Measurements from ENCODE around the gene RNF157.
"Not testable (repeated sequence)": the region's sequence is repeated elsewhere in the genome, so short reads cannot be mapped to it uniquely, and the experiment has no call there.

The RNF157 gene

DNA sequence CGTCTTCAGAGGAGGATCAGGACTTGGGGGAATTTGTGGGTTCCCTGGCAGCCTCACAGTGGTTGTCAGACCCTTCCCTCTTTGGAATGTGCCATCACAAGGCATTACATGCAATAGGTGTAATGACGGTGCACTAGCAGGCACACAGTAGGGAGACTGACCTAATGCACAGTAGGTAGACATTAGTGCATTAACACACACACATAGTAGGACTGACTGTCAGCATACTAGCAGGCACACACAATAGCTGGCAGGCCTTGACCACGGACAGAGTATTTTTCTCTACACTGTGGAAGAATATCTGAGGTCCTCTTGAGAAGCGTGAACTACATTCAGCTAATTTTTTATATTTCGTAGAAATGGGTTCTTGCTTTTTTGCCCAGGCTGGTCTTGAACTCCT is 14.0 kb upstream of the RNF157 start:
- DNase-seq (ENCODE audit: low read depth in 3 of 3), result no peak

DNA sequence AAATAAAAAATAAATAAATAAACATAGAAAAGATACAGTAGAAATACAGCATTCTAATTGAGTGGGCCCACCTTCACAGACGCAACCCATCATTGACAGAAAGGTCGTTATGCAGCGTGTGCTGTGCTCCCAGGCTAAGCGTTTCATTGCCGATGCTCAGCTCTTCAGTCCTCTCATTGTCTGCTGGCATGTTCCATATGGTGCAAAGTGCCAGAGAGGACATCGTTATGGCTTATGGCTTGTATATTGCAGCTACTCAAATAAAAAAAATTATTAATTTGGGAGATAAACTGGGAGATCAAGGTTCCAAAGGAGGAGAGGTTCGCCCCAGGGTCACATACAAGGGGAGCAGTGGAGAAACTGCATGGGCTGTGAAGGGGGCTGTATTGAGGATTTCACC is 13.5 kb upstream of the RNF157 start:
- no peak for DNase-seq (ENCODE audit: low read depth in 3 of 3)

DNA sequence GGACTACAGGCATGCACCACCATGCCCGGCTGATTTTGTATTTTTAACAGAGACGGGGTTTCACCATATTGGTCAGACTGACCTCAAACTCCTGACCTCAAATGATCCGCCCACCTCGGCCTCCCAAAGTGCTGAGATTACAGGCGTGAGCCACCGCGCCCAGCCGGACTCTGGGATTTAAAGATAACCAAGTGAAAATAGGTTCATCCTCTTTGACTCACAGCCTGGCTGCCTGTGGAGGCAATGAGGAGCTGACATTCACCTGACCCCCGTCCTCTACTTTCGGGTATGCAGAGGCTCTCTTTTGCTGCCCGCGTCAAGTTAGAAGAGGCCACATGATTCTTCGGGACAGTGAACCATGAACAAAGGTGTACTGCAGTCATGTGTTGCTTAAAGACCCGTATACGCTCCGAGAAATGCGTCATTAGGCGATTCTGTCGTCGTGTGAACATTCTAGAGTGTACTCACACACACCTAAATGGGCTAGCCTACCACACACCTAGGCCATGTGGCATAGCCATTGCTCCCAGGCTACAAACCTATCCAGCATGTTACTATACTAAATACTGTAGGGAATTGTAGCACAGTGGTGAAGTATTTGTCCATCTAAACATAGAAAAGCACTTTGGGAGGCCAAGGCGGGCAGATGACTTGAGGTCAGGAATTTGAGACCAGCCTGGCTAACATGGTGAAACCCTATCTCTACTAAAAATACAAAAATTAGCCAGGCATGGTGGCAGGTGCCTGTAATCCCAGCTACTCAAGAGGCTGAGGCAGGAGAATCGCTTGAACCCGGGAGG is 12.9 kb upstream of the RNF157 start:
- not testable (repeated sequence) for DNase-seq (ENCODE audit: low read depth in 3 of 3)

DNA sequence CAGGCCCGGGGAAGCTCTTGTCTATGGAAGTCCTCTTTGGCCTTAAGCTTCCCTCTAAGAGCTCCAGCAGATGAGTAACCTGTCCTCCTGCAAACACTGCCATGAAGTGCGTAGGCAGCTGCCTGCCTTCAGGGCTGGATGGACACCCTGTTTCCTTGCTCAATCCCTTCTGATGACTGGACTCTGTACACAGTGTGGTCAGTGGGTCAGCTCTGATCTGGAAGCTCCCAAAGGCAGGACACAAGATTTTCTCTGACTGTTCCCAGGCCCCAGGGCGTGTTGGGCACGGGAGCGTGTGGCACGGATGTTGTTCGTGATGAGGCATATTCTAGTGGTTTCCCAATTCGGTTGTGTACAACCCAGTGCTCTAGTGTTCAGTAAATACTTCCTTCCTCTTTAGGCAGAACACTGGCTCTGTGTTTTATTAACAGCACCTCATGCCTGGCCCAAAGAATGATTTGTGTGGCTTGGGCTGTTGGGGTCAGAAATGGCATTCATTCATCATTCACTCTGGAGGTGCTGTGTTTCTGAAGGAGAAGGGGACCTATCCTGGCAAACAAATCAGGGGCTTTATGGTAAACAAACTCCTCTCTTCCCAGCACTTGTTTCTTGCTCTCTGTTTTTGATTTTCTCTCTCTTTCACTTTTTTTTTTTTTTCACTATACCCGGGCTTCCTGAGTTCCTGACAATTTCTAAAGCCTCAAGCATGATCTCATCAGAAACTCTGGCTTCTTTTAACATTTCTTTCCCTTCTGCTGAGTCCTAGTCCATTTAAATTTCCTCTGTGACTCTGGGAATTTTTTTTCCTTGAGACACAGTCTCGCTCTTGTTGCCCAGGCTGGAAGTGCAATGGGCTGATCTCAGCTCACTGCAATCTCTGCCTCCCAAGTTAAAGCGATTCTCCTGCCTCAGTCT is 12.0 kb upstream of the RNF157 start:
- no peak for DNase-seq (ENCODE audit: low read depth in 3 of 3)

DNA sequence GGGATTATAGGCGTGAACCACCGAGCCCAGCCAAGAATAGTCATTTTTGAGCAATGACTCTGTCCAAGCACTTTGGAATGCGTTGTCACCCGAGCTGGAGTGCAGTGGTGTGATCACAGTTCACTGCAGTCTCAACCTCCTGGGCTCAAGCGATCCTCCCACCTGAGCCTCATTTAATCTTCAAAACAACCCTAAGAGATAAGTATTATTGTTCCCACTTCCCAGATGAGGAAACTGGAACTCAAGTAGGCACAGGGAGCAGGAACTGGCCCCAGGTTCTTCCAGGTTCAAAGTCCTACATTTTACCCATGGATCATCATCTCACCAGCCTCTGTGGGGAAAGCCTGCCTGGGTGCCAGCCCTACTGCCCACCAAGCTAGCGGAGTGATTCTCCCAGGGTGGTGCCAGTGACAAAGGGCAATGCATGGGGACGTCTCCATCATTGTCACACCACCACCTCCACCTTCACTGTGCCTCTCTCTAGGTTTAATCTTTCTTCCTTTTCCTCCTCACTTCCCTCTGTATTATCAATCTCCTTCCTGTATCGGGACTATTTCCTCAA is 11.3 kb upstream of the RNF157 start:
- DNase-seq (ENCODE audit: low read depth in 3 of 3), result no peak

DNA sequence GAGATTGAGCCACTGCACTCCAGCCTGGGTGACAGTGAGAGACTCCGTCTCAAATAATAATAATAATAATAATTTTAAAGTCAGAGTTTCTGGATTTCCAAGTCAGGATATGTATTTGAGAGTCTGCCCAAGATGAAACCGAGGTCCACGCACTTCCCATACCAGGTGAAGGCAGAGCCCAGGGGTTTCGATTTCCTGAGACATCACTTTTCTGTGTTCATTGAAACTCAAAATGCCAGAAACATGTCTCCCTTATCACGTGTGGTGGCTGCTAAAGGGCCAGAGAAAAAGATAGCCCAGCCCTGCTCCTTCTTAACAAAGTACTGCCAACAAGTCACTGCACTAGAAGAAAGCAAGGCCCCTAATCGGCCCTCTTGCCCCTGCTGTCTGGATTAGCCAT is 9.8 kb upstream of the RNF157 start:
- DNase-seq (ENCODE audit: low read depth in 3 of 3), result no peak

DNA sequence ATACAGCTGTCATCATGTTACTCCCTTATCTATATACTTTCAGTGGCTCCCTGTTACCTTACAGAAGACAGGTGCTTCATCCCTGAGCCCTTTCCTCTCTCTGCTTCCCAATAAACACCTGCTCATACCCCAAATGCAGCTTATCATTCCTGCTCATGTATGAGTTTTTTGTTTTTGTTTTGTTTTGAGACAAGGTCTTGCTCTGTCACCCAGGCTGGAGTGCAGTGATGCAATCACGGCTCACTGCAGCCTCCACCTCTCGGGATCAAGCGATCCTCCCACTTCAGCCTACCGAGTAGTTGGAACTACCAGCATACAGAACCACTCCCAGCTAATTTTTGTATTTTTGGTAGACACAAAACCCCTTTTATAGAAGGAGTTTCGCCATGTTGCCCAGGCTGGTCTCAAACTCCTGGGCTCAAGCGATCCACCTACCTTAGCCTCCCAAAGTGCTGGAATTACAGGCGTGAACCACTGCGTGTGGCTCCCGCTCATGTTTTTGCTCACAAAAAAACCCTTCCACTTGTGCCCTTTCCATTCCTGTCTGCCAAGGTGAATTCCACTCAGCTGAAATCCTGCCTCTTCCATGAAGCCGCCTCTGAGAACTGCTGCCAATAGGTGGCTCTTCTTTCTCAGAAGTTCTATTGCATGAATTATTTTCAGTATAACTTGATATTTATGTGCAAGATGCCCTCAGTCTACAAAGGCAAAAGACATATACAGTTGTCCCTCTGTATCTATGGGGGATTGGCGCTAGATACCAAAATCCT is 7.9 kb upstream of the RNF157 start:
- no peak for DNase-seq (ENCODE audit: low read depth in 3 of 3)

DNA sequence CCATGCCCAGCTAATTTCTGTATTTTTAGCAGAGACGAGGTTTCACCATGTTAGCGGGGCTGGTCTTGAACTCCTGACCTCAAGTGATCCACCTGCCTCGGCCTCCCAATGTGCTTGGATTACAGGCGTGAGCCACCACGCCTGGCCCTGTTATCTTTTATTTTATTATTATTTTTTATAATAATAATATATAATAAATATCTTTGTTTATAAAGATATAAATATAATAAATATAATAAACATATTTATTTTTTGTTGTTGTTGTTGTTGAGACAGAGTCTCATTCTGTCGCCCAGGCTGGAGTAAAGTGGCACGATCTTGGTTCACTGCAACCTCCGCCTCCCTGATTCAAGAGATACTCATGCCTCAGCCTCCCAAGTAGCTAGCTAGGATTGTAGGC is 7.0 kb upstream of the RNF157 start:
- no peak for DNase-seq (ENCODE audit: low read depth in 3 of 3)

DNA sequence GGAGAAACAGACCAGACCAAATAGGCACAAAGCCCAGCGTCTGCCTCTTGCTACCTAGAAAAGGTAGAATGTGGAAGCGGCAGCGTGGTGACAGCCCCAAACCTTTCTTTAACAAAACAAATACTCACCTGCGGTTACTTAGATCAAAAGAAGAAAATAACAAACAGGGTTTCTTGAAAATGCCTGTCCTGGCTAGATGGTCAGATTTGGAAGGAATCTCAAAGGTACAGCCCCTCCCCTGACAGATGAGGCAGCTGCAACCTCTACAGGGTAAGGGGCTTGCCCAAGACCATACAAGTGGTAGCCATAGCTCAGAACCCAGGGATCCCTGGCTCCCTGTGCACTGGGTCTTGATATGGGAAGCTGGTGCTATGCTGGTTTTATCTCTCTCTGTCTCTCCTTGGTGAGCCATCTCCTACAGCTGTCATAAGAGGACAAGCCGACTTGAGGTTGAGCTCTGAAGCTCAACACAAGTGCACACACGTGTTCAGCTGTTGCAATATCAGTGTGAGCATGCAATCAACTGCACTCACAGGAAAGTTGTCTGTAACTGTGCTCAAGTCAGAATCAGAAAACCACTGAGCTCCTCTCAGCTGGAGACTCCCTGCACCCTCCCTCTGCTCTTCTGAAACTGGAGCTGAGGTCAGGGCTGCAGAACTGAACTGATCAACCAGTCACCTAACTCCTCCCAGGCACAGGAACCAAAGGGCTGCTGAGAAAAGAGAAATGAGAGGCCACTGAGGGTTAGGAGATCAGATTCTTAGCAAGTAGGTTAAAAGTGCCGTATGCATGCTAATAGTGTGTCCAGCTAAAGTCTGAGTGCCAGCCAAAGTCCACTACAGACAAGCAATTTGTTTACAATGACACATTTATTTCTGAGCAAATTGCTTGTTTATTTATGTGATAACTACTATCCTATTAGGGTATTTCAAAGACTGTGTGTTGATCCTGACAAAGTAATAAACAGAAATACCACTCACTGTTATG is 6.1 kb upstream of the RNF157 start:
- DNase-seq (ENCODE audit: low read depth in 3 of 3), result peak in 1 of 3 experiments; percentile 51

DNA sequence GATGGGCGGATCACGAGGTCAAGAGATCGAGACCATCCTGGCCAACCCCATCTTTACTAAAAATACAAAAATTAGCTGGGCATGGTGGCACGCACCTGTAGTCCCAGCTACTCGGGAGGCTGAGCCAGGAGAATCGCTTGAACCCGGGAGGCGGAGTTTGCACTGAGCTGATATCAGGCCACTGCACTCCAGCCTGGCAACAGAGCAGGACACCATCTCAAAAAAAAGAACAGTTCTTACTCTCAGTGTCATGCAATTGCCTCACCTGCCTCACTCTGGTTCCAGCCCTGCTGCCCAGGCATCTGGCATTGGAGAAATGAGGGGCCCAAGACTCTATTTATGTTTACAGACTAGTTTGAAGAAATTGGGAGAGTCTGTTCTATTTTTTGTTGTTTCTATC is 4.4 kb upstream of the RNF157 start:
- DNase-seq (ENCODE audit: low read depth in 3 of 3), result not testable (repeated sequence)

DNA sequence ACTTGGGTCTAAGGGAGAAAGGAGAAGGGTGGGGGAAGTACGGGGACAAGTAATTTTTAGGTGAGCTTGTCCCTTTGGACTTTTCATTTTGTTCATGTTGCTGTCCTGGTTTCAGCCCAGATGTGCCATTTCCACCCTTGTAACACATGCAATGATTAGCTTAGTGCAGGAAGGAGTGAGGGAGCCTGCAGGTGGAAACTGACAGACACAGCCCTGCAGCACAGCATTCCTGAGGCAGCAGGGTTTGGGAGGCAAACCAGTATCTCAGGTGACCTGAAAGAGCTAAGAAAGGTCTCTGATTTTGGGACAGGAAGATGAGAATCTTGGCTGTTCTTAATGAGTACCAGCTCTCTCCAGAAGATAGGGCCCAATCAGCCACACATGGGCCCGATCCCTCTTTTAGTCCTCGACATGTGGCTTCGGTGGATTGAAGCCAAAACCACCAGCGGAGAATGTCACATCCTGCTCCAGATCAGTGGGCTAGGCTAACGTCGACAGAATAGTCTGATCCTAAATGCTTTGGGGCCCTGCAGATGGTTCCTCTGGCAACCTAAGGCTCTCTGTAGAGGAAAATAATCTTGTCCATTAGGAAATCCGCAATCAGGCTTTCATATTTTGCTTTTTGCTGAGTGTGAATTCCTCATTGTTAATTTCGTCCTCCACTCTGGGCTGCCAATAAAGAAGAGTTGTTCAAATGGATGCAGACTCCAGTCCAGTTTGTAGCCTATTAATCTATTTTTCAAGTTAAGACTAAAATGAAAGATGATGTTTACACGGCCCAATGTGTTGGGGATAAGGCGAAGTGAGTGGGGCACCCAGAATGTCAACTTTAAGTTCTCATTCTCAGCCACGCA is 3.8 kb upstream of the RNF157 start:
- no peak for DNase-seq (ENCODE audit: low read depth in 3 of 3)

DNA sequence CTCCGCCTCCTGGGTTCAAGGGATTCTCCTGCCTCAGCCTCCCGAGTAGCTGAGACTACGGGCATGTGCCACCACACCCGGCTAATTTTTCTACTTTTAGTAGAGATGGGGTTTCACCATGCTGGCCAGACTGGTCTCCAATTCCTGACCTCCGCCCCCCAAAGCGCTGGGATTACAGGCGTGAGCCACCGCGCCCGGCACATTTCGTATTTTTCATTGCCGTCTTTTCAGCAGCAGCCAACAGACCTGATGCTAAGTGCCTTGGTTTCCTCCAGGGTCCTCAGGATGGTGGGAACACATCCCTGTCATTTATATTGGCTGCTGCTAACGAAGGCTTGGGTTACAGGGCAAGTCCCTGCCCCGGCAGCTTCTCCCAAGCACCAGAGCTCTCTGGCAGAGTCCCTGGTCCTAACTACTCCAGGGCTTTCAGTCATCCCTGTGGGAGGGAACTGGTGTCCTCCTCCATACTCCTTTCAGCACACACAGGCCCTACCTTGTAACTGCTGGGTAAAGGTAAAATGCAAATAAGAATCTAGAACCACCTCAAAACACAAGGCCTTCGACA is 1.5 kb upstream of the RNF157 start:
- no peak for DNase-seq (ENCODE audit: low read depth in 3 of 3)

DNA sequence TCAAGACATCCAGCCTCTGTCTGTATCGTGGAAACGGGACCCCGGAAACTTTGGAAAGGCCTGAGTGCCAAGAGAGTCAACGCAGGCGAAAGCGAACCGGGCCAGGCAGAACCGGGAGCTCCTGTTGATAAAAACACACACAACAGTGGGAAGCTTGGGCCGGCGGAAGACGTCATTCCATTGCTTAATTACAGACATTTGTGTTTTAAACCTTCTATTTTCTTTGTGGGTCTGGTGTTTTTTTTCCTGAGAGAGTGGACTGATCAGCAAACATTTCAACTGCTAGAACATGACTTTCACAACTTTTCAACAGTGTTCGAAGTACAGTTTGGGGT is 878 bp upstream of the RNF157 start:
- no peak for DNase-seq (ENCODE audit: low read depth in 3 of 3)

DNA sequence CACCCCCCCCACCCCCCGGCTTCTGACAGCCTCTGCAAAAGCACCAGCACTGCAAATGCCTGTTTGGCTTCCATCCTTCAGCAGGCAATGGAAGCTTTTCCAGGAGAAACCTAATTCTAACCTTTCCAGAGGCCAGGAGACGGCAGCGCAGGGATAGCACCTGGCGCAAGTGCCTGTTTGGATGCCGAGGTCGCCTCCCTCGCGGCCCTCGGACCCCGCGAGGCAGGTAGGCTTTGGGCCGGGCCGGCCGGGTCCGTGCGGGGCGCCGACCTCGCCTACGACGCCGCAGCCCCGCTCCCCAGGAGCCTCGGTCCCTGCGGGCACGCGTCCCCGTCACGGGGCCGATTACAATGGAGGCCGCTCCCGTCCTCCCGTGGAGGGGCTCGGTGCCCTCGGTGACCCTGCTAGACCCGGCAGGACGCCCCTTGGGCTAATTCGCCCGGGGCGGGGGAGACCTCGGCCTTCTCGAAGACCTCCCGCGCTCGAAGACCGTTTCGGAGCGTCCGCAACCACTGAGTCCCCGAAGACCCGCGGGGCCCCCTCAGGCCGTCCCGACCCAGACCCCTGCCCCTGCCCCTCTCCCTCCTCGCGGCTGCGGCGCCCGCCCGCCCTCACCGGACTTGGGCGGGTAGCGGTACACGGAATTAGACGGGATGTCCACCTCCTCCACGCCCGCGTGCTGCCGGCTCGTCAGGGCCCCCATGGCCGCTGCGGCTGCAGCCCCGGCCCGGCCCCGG is 587 bp downstream of the RNF157 start:
- no peak for DNase-seq (ENCODE audit: low read depth in 3 of 3)

DNA sequence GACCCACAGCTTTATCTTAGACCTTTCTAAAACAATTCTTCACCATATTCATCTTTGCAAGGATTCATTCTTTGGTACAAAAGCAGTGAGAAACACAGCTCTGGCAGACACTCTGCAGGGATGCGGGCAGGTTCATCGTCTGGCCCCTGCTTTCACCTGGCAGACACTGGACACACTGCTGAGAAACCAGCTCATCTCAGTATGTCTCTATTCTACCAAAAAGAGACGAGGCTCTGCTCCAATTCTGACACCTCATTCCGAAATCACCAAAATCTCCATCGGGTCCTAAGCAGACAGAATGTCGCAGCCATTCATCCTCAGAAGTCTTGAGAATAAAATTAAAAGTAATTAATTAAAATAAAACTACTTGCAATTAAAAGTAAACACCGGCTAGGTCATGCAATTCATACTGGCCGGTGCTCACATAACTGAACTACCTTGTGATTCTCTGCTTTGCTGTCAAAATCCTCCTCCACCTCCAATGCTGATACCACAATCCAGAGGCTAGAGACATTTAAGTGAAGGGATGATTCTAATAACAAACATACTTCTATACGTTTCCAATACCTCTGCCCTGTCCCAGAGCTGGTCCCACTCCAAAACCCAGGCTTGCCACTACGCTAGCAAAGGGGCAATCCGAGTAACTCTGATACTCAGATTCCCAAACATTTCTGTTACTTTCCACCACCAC is 1.3 kb downstream of the RNF157 start:
- no peak for DNase-seq (ENCODE audit: low read depth in 3 of 3)

DNA sequence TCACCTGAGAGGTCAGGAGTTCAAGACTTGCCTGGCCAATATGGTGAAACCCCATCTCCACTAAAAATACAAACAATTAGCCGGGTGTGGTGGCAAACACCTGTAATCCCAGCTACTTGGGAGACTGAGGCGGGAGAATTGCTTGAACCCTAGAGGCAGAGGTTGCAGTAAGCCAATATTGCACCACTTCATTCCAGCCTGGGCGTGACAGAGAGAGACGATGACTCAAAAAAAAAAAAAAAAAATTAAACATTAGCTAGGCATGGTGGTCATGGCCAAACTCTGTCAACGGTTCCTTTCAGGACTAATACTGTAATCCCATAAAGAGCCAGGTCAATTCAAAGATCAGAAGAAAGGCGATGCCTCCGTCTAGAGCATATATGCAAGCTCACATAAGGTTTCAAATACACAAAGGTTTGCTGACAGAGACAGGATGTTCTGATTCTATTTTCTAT is 2.4 kb downstream of the RNF157 start:
- DNase-seq (ENCODE audit: low read depth in 3 of 3), result no peak

DNA sequence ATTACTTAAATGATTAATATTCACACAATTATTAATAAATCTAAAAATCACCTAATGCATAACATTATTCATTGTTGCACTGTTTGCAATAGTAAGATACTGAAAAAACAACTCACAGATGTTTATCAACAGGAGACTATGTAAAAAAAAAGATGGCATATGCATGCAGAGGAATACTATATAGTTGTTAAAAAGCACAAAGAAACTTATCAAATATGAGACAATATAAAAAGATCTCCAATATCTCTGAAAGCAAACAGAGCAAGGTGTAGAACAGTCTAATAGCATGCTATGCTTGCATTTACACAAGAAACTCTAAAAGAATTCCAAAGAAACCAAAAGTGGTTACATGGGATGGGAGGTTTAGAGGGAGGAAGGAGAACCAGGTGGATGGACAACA is 3.7 kb downstream of the RNF157 start:
- DNase-seq (ENCODE audit: low read depth in 3 of 3), result no peak

DNA sequence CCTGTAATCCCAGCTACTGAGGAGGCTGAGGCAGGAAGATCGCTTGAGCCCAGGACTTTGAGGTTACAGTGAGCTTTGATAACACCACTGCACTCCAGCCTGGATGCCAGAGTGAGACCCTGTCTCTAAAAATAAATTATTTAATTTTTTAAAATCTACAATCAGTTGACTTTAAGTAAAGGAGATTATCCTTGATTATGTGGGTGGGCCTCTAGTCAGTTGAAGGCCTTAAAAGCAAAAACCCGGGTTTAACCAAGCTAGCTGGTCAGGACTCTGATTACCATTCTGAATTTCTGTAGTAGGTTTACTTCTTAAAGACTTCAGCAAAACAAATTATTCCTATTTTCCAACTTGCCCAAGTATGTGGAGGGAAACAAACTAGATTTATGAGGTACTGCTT is 4.4 kb downstream of the RNF157 start:
- no peak for DNase-seq (ENCODE audit: low read depth in 3 of 3)
